NCI-H1436 treated with DMSO at 0.1 percent for 48 hours (cell line): ENCODE results near the gene C19orf81.

Experiments used
- DNase-seq: peaks from one replicate; lab custom pipeline; 2025; lab: John Stamatoyannopoulos, UW

C19orf81 gene

GRCh38 chr19:50659318-50660087 is 10.3 kb downstream of the C19orf81 start:
- no peak for DNase-seq

- no peak for DNase-seq
Measured at GRCh38 chr19:50660088-50660366, 10.8 kb downstream of the C19orf81 start.

- no peak for DNase-seq
Measured at GRCh38 chr19:50661023-50661422, 11.8 kb downstream of the C19orf81 start.

GRCh38 chr19:50661766-50662650 is 12.8 kb downstream of the C19orf81 start:
- DNase-seq: no peak

- no peak for DNase-seq
Measured at GRCh38 chr19:50662651-50663481, 13.6 kb downstream of the C19orf81 start.

- DNase-seq: no peak
Measured at GRCh38 chr19:50663482-50663790, 14.2 kb downstream of the C19orf81 start.

GRCh38 chr19:50664204-50664603 is 15.0 kb downstream of the C19orf81 start:
- DNase-seq: no peak

GRCh38 chr19:50666346-50667176 is 17.3 kb downstream of the C19orf81 start:
- no peak for DNase-seq

GRCh38 chr19:50667177-50667758 is 18.0 kb downstream of the C19orf81 start:
- DNase-seq: no peak

GRCh38 chr19:50667759-50668231 is 18.6 kb downstream of the C19orf81 start:
- no peak for DNase-seq

GRCh38 chr19:50668416-50668815 is 19.2 kb downstream of the C19orf81 start:
- no peak for DNase-seq

- no peak for DNase-seq
Measured at GRCh38 chr19:50668879-50669278, 19.6 kb downstream of the C19orf81 start.

GRCh38 chr19:50669302-50670101 is 20.3 kb downstream of the C19orf81 start:
- no peak for DNase-seq

- no peak for DNase-seq
Measured at GRCh38 chr19:50670102-50670380, 20.8 kb downstream of the C19orf81 start.

- no peak for DNase-seq
Measured at GRCh38 chr19:50673118-50673517, 23.9 kb downstream of the C19orf81 start.

GRCh38 chr19:50676625-50677197 is 27.5 kb downstream of the C19orf81 start:
- no peak for DNase-seq

GRCh38 chr19:50677636-50678035 is 28.4 kb downstream of the C19orf81 start:
- DNase-seq: no peak

GRCh38 chr19:50678323-50678722 is 29.1 kb downstream of the C19orf81 start:
- DNase-seq: no peak

GRCh38 chr19:50679177-50680125 is 30.2 kb downstream of the C19orf81 start:
- DNase-seq: no peak
